WTC11 (cell line): ENCODE results near the gene LEKR1. TPM values are rescaled to one million over a fixed set of nuclear protein-coding genes. Genes with fewer than 3 reads are reported as not detected.

ENCODE experiments used
- ATAC-seq: fragments of 200-7000 bp; cut with Tn5 transposase; 2 replicates; pipeline ENCODE4 v1.10.0; 2021; ENCODE audit warnings: mild to moderate bottlenecking, moderate library complexity
- CTCF ChIA-PET: fragments of 300-600 bp; sonication (Branson Sonifier 250); formaldehyde crosslinking; loops from one replicate; lab custom pipeline; 2021; ENCODE audit warnings: antibody characterized with exemption; lab: Charles Lee
- POLR2A ChIA-PET: fragments of 350-600 bp; sonication (Branson Sonifier 250); formaldehyde crosslinking; loops from one replicate; lab custom pipeline; 2021; ENCODE audit warnings: antibody characterized with exemption; lab: Charles Lee
- DNase-seq: peaks from one replicate; pipeline ENCODE4 v3.0.0; 2021; ENCODE audit warnings: low spot score
- H3K27ac Mint-ChIP-seq: 2 replicates; pipeline ENCODE4 v1.8.0; 2021; ENCODE audit warnings: mixed read lengths
- H3K27me3 Mint-ChIP-seq: 2 replicates; pipeline ENCODE4 v1.8.0; 2021; ENCODE audit warnings: low read depth, mild to moderate bottlenecking, moderate library complexity, mixed read lengths
- H3K36me3 Mint-ChIP-seq: 2 replicates; pipeline ENCODE4 v1.8.0; 2021; ENCODE audit warnings: mixed read lengths
- H3K4me1 Mint-ChIP-seq: 2 replicates; pipeline ENCODE4 v1.8.0; 2022; ENCODE audit warnings: mixed read lengths
- H3K4me3 Mint-ChIP-seq: 2 replicates; pipeline ENCODE4 v1.8.0; 2021; ENCODE audit warnings: mild to moderate bottlenecking, moderate library complexity, mixed read lengths
- H3K9me3 Mint-ChIP-seq: 2 replicates; pipeline ENCODE4 v1.8.0; 2021; ENCODE audit warnings: mixed read lengths
- ERG ChIP-seq: fragments of 250-450 bp; sonication (Bioruptor Pico); IDR thresholded peaks from 2 replicates; pipeline ENCODE4 v1.8.0; 2021; ENCODE audit warnings: mild to moderate bottlenecking
- ETV6 ChIP-seq: sonication (generic); formaldehyde crosslinking; IDR thresholded peaks from 2 replicates; pipeline ENCODE4 v1.8.1; 2022; ENCODE audit warnings: mild to moderate bottlenecking, missing genetic modification reagents
- FOXP4 ChIP-seq: sonication (generic); formaldehyde crosslinking; IDR thresholded peaks from 2 replicates; pipeline ENCODE4 v1.8.0; 2022; ENCODE audit warnings: mild to moderate bottlenecking, missing genetic modification reagents
- HMGXB4 ChIP-seq: sonication (generic); formaldehyde crosslinking; IDR thresholded peaks from 2 replicates; pipeline ENCODE4 v1.8.1; 2023; ENCODE audit warnings: mild to moderate bottlenecking, moderate library complexity, missing genetic modification reagents
- JUN ChIP-seq: sonication (generic); formaldehyde crosslinking; IDR thresholded peaks from 2 replicates; pipeline ENCODE4 v1.8.0; 2023; ENCODE audit warnings: mild to moderate bottlenecking, missing genetic modification reagents
- MAX ChIP-seq: sonication (generic); formaldehyde crosslinking; IDR thresholded peaks from 2 replicates; pipeline ENCODE4 v1.8.0; 2022; ENCODE audit warnings: mild to moderate bottlenecking, missing genetic modification reagents
- OVOL2 ChIP-seq: fragments of 250-450 bp; sonication (Bioruptor Pico); IDR thresholded peaks from 2 replicates; pipeline ENCODE4 v1.9.0; 2021; ENCODE audit warnings: mild to moderate bottlenecking, borderline replicate concordance
- PRRX2 ChIP-seq: fragments of 250-450 bp; sonication (Bioruptor Pico); IDR thresholded peaks from 2 replicates; pipeline ENCODE4 v1.8.0; 2021; ENCODE audit warnings: mild to moderate bottlenecking
- SMAD3 ChIP-seq: sonication (generic); formaldehyde crosslinking; IDR thresholded peaks from 2 replicates; pipeline ENCODE4 v1.8.0; 2022; ENCODE audit warnings: missing genetic modification reagents, mild to moderate bottlenecking, borderline replicate concordance
- SOX15 ChIP-seq: fragments of 250-450 bp; sonication (Bioruptor Pico); IDR thresholded peaks from 2 replicates; pipeline ENCODE4 v1.9.0; 2021; ENCODE audit warnings: mild to moderate bottlenecking
- SP1 ChIP-seq: sonication (generic); formaldehyde crosslinking; conservative IDR thresholded peaks from 2 replicates; pipeline ENCODE4 v1.8.1; 2022; ENCODE audit warnings: missing genetic modification reagents
- STAT6 ChIP-seq: sonication (generic); formaldehyde crosslinking; conservative IDR thresholded peaks from 2 replicates; pipeline ENCODE4 v1.8.1; 2023; ENCODE audit warnings: mild to moderate bottlenecking, low read depth, missing genetic modification reagents, moderate library complexity
- TEAD1 ChIP-seq: sonication (generic); formaldehyde crosslinking; IDR thresholded peaks from 2 replicates; pipeline ENCODE4 v1.8.0; 2022; ENCODE audit warnings: mild to moderate bottlenecking, missing genetic modification reagents
- TP53 ChIP-seq: sonication (generic); formaldehyde crosslinking; IDR thresholded peaks from 2 replicates; pipeline ENCODE4 v1.8.1; 2023; ENCODE audit warnings: mild to moderate bottlenecking, missing genetic modification reagents
- ZNF138 ChIP-seq: sonication (generic); formaldehyde crosslinking; conservative IDR thresholded peaks from 2 replicates; pipeline ENCODE4 v1.8.1; 2022; ENCODE audit warnings: mild to moderate bottlenecking, moderate library complexity, missing genetic modification reagents
- ZNF423 ChIP-seq: fragments of 250-450 bp; sonication (Bioruptor Pico); IDR thresholded peaks from 2 replicates; pipeline ENCODE4 v2.1.2; 2022; ENCODE audit warnings: mild to moderate bottlenecking, moderate library complexity
- ZNF425 ChIP-seq: fragments of 250-450 bp; sonication (Bioruptor Pico); conservative IDR thresholded peaks from 2 replicates; pipeline ENCODE4 v1.9.0; 2021; ENCODE audit warnings: mild to moderate bottlenecking
- ZNF532 ChIP-seq: fragments of 250-450 bp; sonication (Bioruptor Pico); IDR thresholded peaks from 2 replicates; pipeline ENCODE4 v1.9.0; 2021; ENCODE audit warnings: mild to moderate bottlenecking, borderline replicate concordance
- ZNF671 ChIP-seq: fragments of 250-450 bp; sonication (Bioruptor Pico); IDR thresholded peaks from 2 replicates; pipeline ENCODE4 v1.8.0; 2021; ENCODE audit warnings: mild to moderate bottlenecking
- total RNA-seq: library from RNA; stranded (reverse); gene quantifications from 3 replicates; pipeline ENCODE4 v1.2.3, GENCODE V29; 2021

LEKR1 gene
- total RNA-seq, 1 experiment from 2014 or later: 0.09 TPM

- CTCF ChIA-PET: no interaction called here
- no peak for ATAC-seq
- peaks cover 12% of the 10 kb centered on the region for H3K4me1 Mint-ChIP-seq
- no peak for TF ChIP-seq STAT6 (CRISPR knock-in tag)
- no peak for TF ChIP-seq SP1
- TF ChIP-seq FOXP4 (CRISPR knock-in tag): no peak
- no peak for TF ChIP-seq TEAD1 (CRISPR knock-in tag)
- TF ChIP-seq, all 79 proteins: peak for 0
- POLR2A ChIA-PET: interaction anchor here (0.6 kb wide), 1 partner anchor 161 kb away, joined by 8 read pairs; no protein-coding TSS in a partner anchor
- H3K36me3 Mint-ChIP-seq: no peaks in the 10 kb centered on the region
- DNase-seq: no peak
- no peak overlapping the region for H3K27ac Mint-ChIP-seq
- H3K4me3 Mint-ChIP-seq: no peak overlapping the region
- H3K9me3 Mint-ChIP-seq: no peaks in the 10 kb centered on the region
- no peaks in the 10 kb centered on the region for H3K27me3 Mint-ChIP-seq
Measured at GRCh38 chr3:156902916-156903315, 76.8 kb downstream of the LEKR1 start.

GRCh38 chr3:156906275-156906674, 80.1 kb downstream of the LEKR1 start:
- POLR2A ChIA-PET: no interaction called here
- ATAC-seq (no peak), DNase-seq (no peak)
- H3K36me3 Mint-ChIP-seq: no peaks in the 10 kb centered on the region
- CTCF ChIA-PET: no interaction called here
- H3K4me3 Mint-ChIP-seq: no peak overlapping the region
- TF ChIP-seq ZNF532 (CRISPR knock-in tag) (no peak), HMGXB4 (CRISPR knock-in tag) (no peak), OVOL2 (CRISPR knock-in tag) (no peak), ETV6 (CRISPR knock-in tag) (no peak), ZNF423 (CRISPR knock-in tag) (no peak), SMAD3 (CRISPR knock-in tag) (no peak), SP1 (no peak), MAX (CRISPR knock-in tag) (no peak), ZNF138 (no peak), SOX15 (CRISPR knock-in tag) (no peak), JUN (CRISPR knock-in tag) (no peak), ERG (no peak), ZNF671 (CRISPR knock-in tag) (no peak), PRRX2 (CRISPR knock-in tag) (no peak), TP53 (CRISPR knock-in tag) (no peak), ZNF425 (CRISPR knock-in tag) (no peak)
- H3K4me1 Mint-ChIP-seq: peaks cover 15% of the 10 kb centered on the region
- no peaks in the 10 kb centered on the region for H3K27me3 Mint-ChIP-seq
- no peak overlapping the region for H3K27ac Mint-ChIP-seq
- no peaks in the 10 kb centered on the region for H3K9me3 Mint-ChIP-seq
